Endothelial cell of umbilical vein (primary cell): ENCODE measurements around the gene FLT4. TPM values are rescaled to one million over a fixed set of nuclear protein-coding genes. Genes with fewer than 3 reads are reported as not detected.

ENCODE experiments used
- BruUV-seq: library from RNA; stranded (reverse); fragments of 400-500 nt; replicated peaks from 2 replicates; lab custom pipeline; 2021; lab: Mats Ljungman, UMichigan
- CTCF ChIA-PET: fragments of 300-600, 350-600 bp; sonication (Branson Sonifier 250); formaldehyde crosslinking; loops from one replicate; lab custom pipeline; 2021; ENCODE audit warnings: antibody characterized with exemption, inconsistent platforms; lab: Charles Lee
- POLR2A ChIA-PET: fragments of 300-600, 350-600 bp; sonication (Branson Sonifier 250); formaldehyde crosslinking; loops from one replicate; lab custom pipeline; 2021; ENCODE audit warnings: antibody characterized with exemption, inconsistent platforms; lab: Charles Lee
- DNase-seq: peaks from one replicate; pipeline ENCODE4 v3.0.0-alpha.2; 2011; ENCODE audit warnings: low read depth, low spot score
- FAIRE-seq: peaks from 2 replicates; lab custom pipeline; 2011; peaks lifted over from hg19 to GRCh38; lab: Jason Lieb, UNC
- H2AFZ ChIP-seq: 2 replicates; pipeline ENCODE4 v1.6.0; 2012; ENCODE audit warnings: low read depth, low read length, control low read depth, inconsistent platforms
- H3K27ac ChIP-seq: 2 replicates; pipeline ENCODE4 v1.5.1; 2011; ENCODE audit warnings: low read depth, mild to moderate bottlenecking, control low read depth, low read length, moderate library complexity; ENCODE audit not compliant: insufficient read depth
- H3K27me3 ChIP-seq, 2 experiments: 2 replicates each; pipeline versions ENCODE4 v1.6.0 to v1.6.1; 2011; ENCODE audit warnings: low read length in 2 of 2, mixed read lengths in 1 of 2; ENCODE audit not compliant: control insufficient read depth in 2 of 2, insufficient read depth in 2 of 2
- H3K36me3 ChIP-seq, 2 experiments: 2 replicates in 1 of 2; 3 replicates in 1 of 2; pipeline ENCODE4 v1.5.1; 2011; ENCODE audit warnings: low read length in 2 of 2, mild to moderate bottlenecking in 1 of 2, moderate library complexity in 1 of 2; ENCODE audit not compliant: control insufficient read depth in 2 of 2, insufficient read depth in 2 of 2; ENCODE audit errors: extremely low read depth in 1 of 2
- H3K4me1 ChIP-seq: 3 replicates; pipeline ENCODE4 v1.5.1; 2011; ENCODE audit warnings: mild to moderate bottlenecking, low read length; ENCODE audit not compliant: control insufficient read depth, insufficient read depth; ENCODE audit errors: extremely low read depth
- H3K4me2 ChIP-seq: 2 replicates; pipeline ENCODE4 v1.6.1; 2011; ENCODE audit warnings: low read length, control low read depth, mixed read lengths; ENCODE audit not compliant: insufficient read depth
- H3K4me3 ChIP-seq, 3 experiments: fragments of 200-600 bp in 1 of 3; sonication (generic), shearing (Covaris generic) in 1 of 3; replicated peaks in 1 of 3; 2 replicates each; pipeline ENCODE4 v1.5.1; 2011 to 2016; ENCODE audit warnings: control low read depth in 3 of 3, low read length in 3 of 3, mild to moderate bottlenecking in 2 of 3, inconsistent platforms in 1 of 3, low read depth in 1 of 3, moderate library complexity in 1 of 3; ENCODE audit not compliant: insufficient read depth in 1 of 3
- H3K79me2 ChIP-seq: 2 replicates; pipeline ENCODE4 v1.6.0; 2012; ENCODE audit warnings: low read length, inconsistent platforms; ENCODE audit not compliant: control insufficient read depth, insufficient read depth
- H3K9ac ChIP-seq: replicated peaks from 2 replicates; pipeline ENCODE3; 2011; ENCODE audit warnings: low read length, control low read depth; ENCODE audit not compliant: insufficient read depth; ENCODE audit errors: extremely low read depth
- H3K9me1 ChIP-seq: replicated peaks from 3 replicates; pipeline ENCODE4 v1.6.0; 2011; ENCODE audit warnings: mild to moderate bottlenecking, low read length; ENCODE audit not compliant: control insufficient read depth, insufficient read depth; ENCODE audit errors: extremely low read depth
- H3K9me3 ChIP-seq: replicated peaks from 2 replicates; pipeline ENCODE4 v1.5.1; 2012; ENCODE audit warnings: low read length, inconsistent platforms; ENCODE audit not compliant: control insufficient read depth, insufficient read depth
- H4K20me1 ChIP-seq: replicated peaks from 2 replicates; pipeline ENCODE3; 2011; ENCODE audit warnings: mild to moderate bottlenecking, low read length; ENCODE audit not compliant: control insufficient read depth, insufficient read depth; ENCODE audit errors: extremely low read depth
- CTCF ChIP-seq, 2 donors: IDR thresholded peaks; 1 replicate in 1 of 2; 2 replicates in 1 of 2; pipeline ENCODE4 v1.5.1; 2011; ENCODE audit warnings: low read length in 2 of 2, mild to moderate bottlenecking in 2 of 2, moderate library complexity in 2 of 2, control low read depth in 1 of 2, inconsistent platforms in 1 of 2, low read depth in 1 of 2; ENCODE audit not compliant: insufficient read depth in 1 of 2; ENCODE audit errors: extremely low read depth in 1 of 2
- EZH2 ChIP-seq: IDR thresholded peaks from 2 replicates; pipeline ENCODE4 v1.6.1; 2012; ENCODE audit warnings: borderline replicate concordance, low read depth, mild to moderate bottlenecking, moderate library complexity, low read length, inconsistent platforms; ENCODE audit not compliant: severe bottlenecking
- FOS ChIP-seq: IDR thresholded peaks from 2 replicates; pipeline ENCODE4 v1.6.1; 2011; ENCODE audit warnings: mild to moderate bottlenecking, low read length, moderate library complexity, borderline replicate concordance; ENCODE audit not compliant: insufficient read depth
- GATA2 ChIP-seq: IDR thresholded peaks from 2 replicates; pipeline ENCODE4 v1.7.0; 2011; ENCODE audit warnings: low read depth, mild to moderate bottlenecking, moderate library complexity, mixed read lengths, low read length; ENCODE audit not compliant: insufficient read length, insufficient read depth
- JUN ChIP-seq: IDR thresholded peaks from 2 replicates; pipeline ENCODE4 v1.6.1; 2011; ENCODE audit warnings: borderline replicate concordance, low read depth; ENCODE audit not compliant: insufficient read length, insufficient read depth
- MYC ChIP-seq: IDR thresholded peaks from one replicate; pipeline ENCODE4 v1.6.1; 2011; ENCODE audit warnings: mild to moderate bottlenecking, low read depth, low read length
- POLR2A ChIP-seq: IDR thresholded peaks from 2 replicates; pipeline ENCODE4 v1.6.1; 2012; ENCODE audit warnings: low read depth, mild to moderate bottlenecking, control low read depth, low read length
- POLR2AphosphoS5 ChIP-seq: IDR thresholded peaks from 2 replicates; pipeline ENCODE4 v1.6.1; 2012; ENCODE audit warnings: low read depth, mild to moderate bottlenecking, control low read depth, low read length, moderate library complexity; ENCODE audit not compliant: insufficient read depth
- dilution Hi-C: fragments of 300-500 bp; cut with MboI; formaldehyde crosslinking; loops from one replicate; pipeline ENCODE4 v1.15.0; 2019; ENCODE audit warnings: low sequenced_read_pairs; ENCODE audit not compliant: extremely low pct_ligation_motif_present
- intact Hi-C: fragments of 100-400 bp; cut with micrococcal nuclease; formaldehyde crosslinking; loops from one replicate; pipeline ENCODE4 v1.10.0; 2022
- polyA plus RNA-seq, 4 experiments: library from polyadenylated mRNA; depleted of rRNA in 3 of 4; stranded (reverse) in 3 of 4; unstranded in 1 of 4; fragments of >200 nt; gene quantifications; 2 replicates each; pipeline versions ENCODE4 v1.2.1 to v1.2.3, GENCODE V29; 2011 to 2012; ENCODE audit warnings: missing spikeins in 1 of 4
- total RNA-seq: library from RNA; stranded (reverse); gene quantifications from 2 replicates; pipeline ENCODE4 v1.2.3, GENCODE V29; 2021
- TF ChIP-seq, protein P1 (sequence below): IDR thresholded peaks from 2 replicates; pipeline ENCODE4 v1.6.1; 2011; ENCODE audit not compliant: insufficient read depth, insufficient read length

FLT4 gene
- total and polyA plus RNA-seq, 2 donors (not counting 3 experiments of a cell fraction or from before 2014, with no cell fraction given), result 44.4 to 71.5 TPM

DNA sequence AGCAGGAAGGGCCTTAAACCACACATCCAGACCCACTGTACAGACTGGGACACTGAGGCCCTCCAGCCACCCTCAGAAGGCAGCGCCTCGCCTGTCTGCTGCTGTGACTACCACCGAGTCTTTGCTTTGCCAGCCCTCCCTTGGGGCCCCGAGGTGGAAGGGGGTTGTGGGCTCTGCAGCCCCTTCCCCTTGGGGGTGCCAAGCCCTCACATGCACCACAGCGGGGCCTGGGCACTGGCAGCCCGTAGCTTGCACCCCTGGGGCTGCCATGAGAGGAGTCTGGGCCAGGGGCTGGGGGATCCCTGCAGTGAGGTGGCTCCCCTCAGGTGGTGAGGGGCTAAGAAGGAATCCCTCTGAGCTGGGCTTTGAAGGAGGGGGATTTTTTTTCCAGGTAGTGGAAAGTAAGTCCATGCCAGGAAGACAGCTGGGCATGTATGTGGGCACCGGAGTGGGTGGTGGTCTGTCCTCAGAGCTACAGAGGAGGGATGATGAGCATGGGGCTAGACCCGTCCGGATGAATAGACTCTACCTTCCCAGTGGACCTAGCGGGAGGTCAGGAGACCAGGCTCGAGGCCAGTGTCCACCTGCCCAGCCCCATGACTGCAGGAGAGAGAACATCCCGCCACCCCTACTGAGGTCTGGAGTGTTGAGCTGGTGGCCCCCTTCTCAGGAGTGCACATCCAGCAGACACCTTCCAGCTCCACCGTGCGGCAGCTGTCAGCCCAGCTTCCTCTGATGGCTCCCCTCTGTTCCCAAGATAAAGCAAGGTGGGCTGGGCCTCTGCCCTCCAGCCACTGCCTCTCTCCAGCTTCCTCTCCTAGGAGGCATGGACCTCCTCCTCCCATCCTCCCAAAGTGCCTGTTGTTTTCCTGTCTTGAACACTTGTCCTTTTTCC lies 15.9 kb downstream of the FLT4 start:
- DNase-seq (no peak), FAIRE-seq (no peak)
- dilution Hi-C loops, result no loop called here
- BruUV-seq, result no TSS peak
- no peaks in the 10 kb centered on the region for H3K79me2 ChIP-seq
- ChIA-PET POLR2A (no interaction called here), CTCF (interaction anchor here (1.0 kb wide), 1 partner anchor 14 kb away, joined by 8 read pairs; no protein-coding TSS in a partner anchor)
- no peaks in the 10 kb centered on the region for H3K27me3 ChIP-seq
- H3K27ac ChIP-seq, result no peak overlapping the region
- intact Hi-C loops, result no loop called here
- H3K4me2 ChIP-seq, result no peak overlapping the region
- no peaks in the 10 kb centered on the region for H4K20me1 ChIP-seq
- H3K9me3 ChIP-seq, result no peaks in the 10 kb centered on the region
- peaks cover 0 to 10% of the 10 kb centered on the region in 2 experiments for H3K36me3 ChIP-seq
- no peak for TF ChIP-seq POLR2A
- no peak for TF ChIP-seq POLR2AphosphoS5
- TF ChIP-seq FOS, result no peak
- TF ChIP-seq CTCF (IDR thresholded peaks at IDR 0.05; ENCODE audit: extremely low read depth in 1 of 2, insufficient read depth in 1 of 2, low read depth in 1 of 2, low read length in 2 of 2), result no peak
- no peak for TF ChIP-seq JUN
- TF ChIP-seq EZH2, result no peak
- TF ChIP-seq, protein P1, sequence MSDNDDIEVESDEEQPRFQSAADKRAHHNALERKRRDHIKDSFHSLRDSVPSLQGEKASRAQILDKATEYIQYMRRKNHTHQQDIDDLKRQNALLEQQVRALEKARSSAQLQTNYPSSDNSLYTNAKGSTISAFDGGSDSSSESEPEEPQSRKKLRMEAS, result no peak
- no peak for TF ChIP-seq GATA2
- no peak for TF ChIP-seq MYC
- H3K9ac ChIP-seq, result no peak overlapping the region
- H3K9me1 ChIP-seq, result no peaks in the 10 kb centered on the region
- no peaks in the 10 kb centered on the region for H3K4me1 ChIP-seq
- H2AFZ ChIP-seq, result no peak overlapping the region
- H3K4me3 ChIP-seq, result no peak overlapping the region
